ENCODE measurements around the gene SALL1.

DNA sequence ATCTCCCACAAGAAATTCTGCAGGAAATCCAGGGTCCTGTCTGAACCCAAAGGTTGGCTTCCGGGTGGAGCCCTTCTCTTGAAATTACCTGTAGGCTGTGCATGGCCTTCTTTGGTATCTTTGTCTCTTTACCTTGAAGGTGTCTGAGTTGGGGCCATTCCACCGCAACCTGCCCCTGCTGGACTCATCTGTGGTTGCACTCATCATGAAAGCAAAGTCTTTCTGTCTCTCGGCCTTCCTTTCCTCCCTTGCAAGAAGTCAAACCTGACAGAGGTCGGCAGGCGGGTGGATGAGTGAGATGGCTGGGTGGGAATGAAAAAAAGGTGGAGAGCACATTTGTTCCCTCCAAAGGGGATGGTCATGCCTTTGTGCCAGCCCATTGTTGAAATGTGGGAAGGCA, 25.1 kb downstream of the SALL1 start:
- TF ChIP-seq YY1 (IDR thresholded peaks at IDR 0.05; ENCODE audit: insufficient read depth, insufficient read length): no peak
- TF ChIP-seq SUZ12 (IDR thresholded peaks at IDR 0.05; ENCODE audit: extremely low read depth, insufficient read depth, insufficient read length): no peak

Measured in NT2/D1 (cell line).